Measurements from ENCODE around the gene FAH. TPM values are rescaled to one million over a fixed set of nuclear protein-coding genes. Genes with fewer than 3 reads are reported as not detected.

The FAH gene
- polyA plus RNA-seq, 3 donors: 16.5 to 25.4 (median 24.0) TPM

- TF ChIP-seq CTCF (IDR thresholded peaks at IDR 0.05): no peak
- no peaks in the 10 kb centered on the region for H3K9me3 ChIP-seq (replicated peaks in 1 of 2; ENCODE audit: control insufficient read depth in 1 of 2, insufficient read depth in 1 of 2, low read length in 2 of 2)
- no peaks in the 10 kb centered on the region for H3K79me2 ChIP-seq (ENCODE audit: insufficient read depth, low read length)
- WGBS (ENCODE audit: insufficient coverage): 80% methylated on average over 5 of the region's 7 CpGs
- Mint-ChIP-seq H3K4me1 (peaks cover 5% of the 10 kb centered on the region), H3K9me3 (peaks cover 0 to 2% (median 0%) of the 10 kb centered on the region in 7 donors), H3K27ac (no peak overlapping the region), H3K36me3 (peaks cover 77 to 91% of the 10 kb centered on the region in 2 donors), H3K27me3 (ENCODE audit: low read depth in 3 of 3) (no peaks in the 10 kb centered on the region), H3K4me3 (no peak overlapping the region)
- H2AFZ ChIP-seq (ENCODE audit: insufficient read depth, low read depth, low read length, poor library complexity, severe bottlenecking): no peak overlapping the region
- H3K36me3 ChIP-seq (replicated peaks in 1 of 2; ENCODE audit: control insufficient read depth in 1 of 2, insufficient read depth in 2 of 2, low read length in 2 of 2): peaks cover 67 to 92% of the 10 kb centered on the region in 2 donors
- no peaks in the 10 kb centered on the region for H4K20me1 ChIP-seq (ENCODE audit: insufficient read depth, low read length)
- no peak for DNase-seq
- no peak overlapping the region for H3K27ac ChIP-seq (ENCODE audit: low read depth in 1 of 2, low read length in 2 of 2)
- no peaks in the 10 kb centered on the region for H3K27me3 ChIP-seq (ENCODE audit: control insufficient read depth in 2 of 2, insufficient read depth in 2 of 2, low read length in 2 of 2)
- H3K4me1 ChIP-seq (ENCODE audit: control insufficient read depth in 1 of 2, insufficient read depth in 2 of 2, low read length in 2 of 2): peaks cover 0 to 4% of the 10 kb centered on the region in 2 donors
- H3K4me2 ChIP-seq (replicated peaks; ENCODE audit: extremely low read depth, low read length, poor library complexity, severe bottlenecking): no peak overlapping the region
- H3K9ac ChIP-seq (ENCODE audit: insufficient read depth, low read length, poor library complexity, severe bottlenecking): no peak overlapping the region
- H3K4me3 ChIP-seq (replicated peaks in 1 of 3; ENCODE audit: low read depth in 2 of 3, low read length in 3 of 3): no peak overlapping the region
- intact Hi-C loops (cut with micrococcal nuclease): no loop called here
These were observed 27.7 kb downstream of the FAH start for GRCh38 chr15:80180468-80180867.

- Histone ChIP-seq H3K27me3 (ENCODE audit: control insufficient read depth in 2 of 2, insufficient read depth in 2 of 2, low read length in 2 of 2) (no peaks in the 10 kb centered on the region), H3K4me3 (replicated peaks in 1 of 3; ENCODE audit: low read depth in 2 of 3, low read length in 3 of 3) (no peak overlapping the region), H4K20me1 (ENCODE audit: insufficient read depth, low read length) (no peaks in the 10 kb centered on the region), H3K27ac (ENCODE audit: low read depth in 1 of 2, low read length in 2 of 2) (no peak overlapping the region), H3K4me1 (ENCODE audit: control insufficient read depth in 1 of 2, insufficient read depth in 2 of 2, low read length in 2 of 2) (peaks cover 0 to 4% of the 10 kb centered on the region in 2 donors), H3K9me3 (replicated peaks in 1 of 2; ENCODE audit: control insufficient read depth in 1 of 2, insufficient read depth in 1 of 2, low read length in 2 of 2) (no peaks in the 10 kb centered on the region), H3K36me3 (replicated peaks in 1 of 2; ENCODE audit: control insufficient read depth in 1 of 2, insufficient read depth in 2 of 2, low read length in 2 of 2) (peaks cover 70 to 98% of the 10 kb centered on the region in 2 donors), H3K9ac (ENCODE audit: insufficient read depth, low read length, poor library complexity, severe bottlenecking) (no peak overlapping the region), H3K4me2 (replicated peaks; ENCODE audit: extremely low read depth, low read length, poor library complexity, severe bottlenecking) (no peak overlapping the region), H2AFZ (ENCODE audit: insufficient read depth, low read depth, low read length, poor library complexity, severe bottlenecking) (no peak overlapping the region), H3K79me2 (ENCODE audit: insufficient read depth, low read length) (no peaks in the 10 kb centered on the region)
- Mint-ChIP-seq H3K27me3 (ENCODE audit: low read depth in 3 of 3) (no peaks in the 10 kb centered on the region), H3K9me3 (peaks cover 0 to 2% (median 0%) of the 10 kb centered on the region in 7 donors), H3K27ac (peak overlapping the region in 1 of 7 donors; percentile 32), H3K4me3 (no peak overlapping the region), H3K4me1 (peaks cover 5% of the 10 kb centered on the region), H3K36me3 (peaks cover 76 to 90% of the 10 kb centered on the region in 2 donors)
- 97% methylated on average over 9 of the region's 10 CpGs for WGBS (ENCODE audit: insufficient coverage)
- intact Hi-C loops (cut with micrococcal nuclease): no loop called here
- no peak for TF ChIP-seq CTCF (IDR thresholded peaks at IDR 0.05)
- no peak for DNase-seq
These were observed 28.2 kb downstream of the FAH start for GRCh38 chr15:80180986-80181385.
